GM18868 (cell line): ENCODE measurements around the gene ECSCR.
"Not testable (repeated sequence)": the region's sequence is repeated elsewhere in the genome, so short reads cannot be mapped to it uniquely, and the experiment has no call there.

Experiments used
- ATAC-seq: cut with Tn5 transposase; IDR thresholded peaks from one replicate; pipeline ENCODE4 v1.9.1; 2021; ENCODE audit warnings: mild to moderate bottlenecking, moderate library complexity; ENCODE audit not compliant: unreplicated experiment

ECSCR gene

DNA sequence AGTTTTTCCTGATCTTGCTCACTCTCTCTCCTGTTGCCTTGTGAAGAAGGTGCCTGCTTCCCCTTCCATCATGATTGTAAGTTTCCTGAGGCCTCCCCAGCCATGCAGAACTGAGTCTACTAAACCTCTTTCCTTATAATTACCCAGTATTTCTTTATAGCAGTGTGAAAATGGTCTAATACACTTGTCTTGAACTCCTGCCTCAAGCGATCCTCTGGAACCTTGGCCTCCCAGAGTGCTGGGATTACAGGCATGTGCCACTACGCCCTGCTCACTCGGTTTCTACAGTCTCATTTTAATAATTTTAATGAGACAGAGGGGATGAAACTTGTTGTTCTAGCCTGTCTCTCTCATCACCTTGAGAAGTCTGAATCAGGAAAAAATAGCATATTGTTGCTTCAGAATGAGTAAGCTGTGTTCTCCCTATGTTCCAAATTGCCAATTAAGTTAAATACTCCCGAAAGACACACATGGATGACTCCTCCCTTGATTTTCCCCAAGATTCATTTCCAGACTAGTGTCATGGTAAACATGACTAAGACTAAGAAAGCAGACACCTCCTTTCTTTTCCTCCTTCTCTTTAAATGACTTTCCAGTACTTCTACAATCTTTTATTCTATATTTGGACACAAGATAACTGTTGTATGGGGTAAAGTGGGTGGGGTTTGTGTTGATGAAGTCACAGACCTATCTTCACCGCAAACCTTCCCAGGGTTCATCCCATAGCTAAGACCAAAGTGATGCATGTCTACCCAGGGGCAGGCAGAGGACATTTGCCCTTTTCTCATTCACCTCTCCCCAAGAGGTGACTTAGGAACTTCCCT lies 15.4 kb downstream of the ECSCR start:
- peak; percentile 80 for ATAC-seq

DNA sequence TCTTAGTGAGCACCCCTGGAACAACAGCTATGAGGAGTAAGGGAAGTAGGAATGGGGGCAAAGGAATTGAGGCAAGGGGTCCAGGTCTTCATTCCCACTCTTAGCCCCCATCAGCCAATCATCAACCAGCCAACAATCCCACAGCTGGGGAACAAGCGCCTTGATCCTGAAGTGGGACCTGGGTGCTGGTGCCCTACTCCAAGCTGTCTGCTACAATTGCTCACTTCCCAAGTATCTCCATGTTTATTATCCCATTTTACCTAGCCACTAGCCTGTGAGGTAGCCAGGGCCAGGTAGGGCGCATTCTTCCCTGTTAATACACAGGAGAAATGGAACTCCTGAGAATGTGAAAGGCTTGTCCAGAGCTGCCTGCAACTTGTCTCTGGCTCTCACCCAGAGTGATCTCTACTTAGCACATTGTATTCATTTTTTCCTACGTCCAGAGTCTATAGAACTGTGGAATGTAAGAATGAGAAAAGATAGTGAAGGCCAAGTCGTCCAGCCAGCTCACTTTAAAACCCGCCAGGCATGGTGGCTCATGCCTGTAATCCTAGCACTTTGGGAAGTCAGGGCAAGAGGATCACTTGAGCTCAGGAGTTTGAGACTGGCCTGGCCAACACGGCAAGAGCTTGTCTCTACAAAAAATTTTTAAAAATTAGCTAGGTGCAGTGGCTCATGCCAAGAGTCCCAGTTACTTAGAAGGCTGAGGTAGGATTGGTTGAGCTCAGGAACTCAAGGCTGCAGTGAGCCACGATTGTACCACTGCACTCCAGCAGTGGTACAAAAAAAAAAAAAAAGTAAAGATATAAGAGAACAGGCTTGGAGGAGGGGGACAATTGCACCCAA lies 17.0 kb downstream of the ECSCR start:
- ATAC-seq: no peak

DNA sequence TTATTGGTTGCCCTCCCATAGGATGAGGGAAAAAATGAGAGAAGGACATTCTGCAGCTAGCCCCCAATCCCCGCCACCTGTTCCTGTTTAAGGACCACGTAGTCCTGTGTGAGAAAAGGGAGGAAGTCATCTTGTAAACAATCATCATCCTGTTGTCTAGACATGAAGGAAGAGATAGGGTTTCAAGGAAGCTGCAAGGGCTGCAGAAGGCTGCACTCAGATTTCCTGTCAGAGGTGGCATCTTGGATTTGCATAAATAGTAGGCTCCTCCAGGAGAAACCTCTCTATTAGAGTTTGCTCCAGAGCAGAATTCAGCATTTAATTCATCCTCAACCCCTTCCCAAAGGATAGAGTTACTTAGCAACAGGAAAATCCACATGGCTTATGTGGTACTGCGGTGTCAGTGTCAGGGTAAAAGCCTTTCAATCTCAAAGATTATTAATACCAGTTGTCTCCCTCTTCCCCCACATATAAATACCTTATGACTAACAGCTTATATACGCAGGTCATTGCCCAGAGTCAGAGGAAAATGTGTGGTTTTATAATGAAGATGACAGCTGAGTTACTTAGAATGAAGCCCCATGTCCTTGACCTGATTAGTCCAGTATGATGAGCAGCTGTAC lies 18.6 kb downstream of the ECSCR start:
- no peak for ATAC-seq

DNA sequence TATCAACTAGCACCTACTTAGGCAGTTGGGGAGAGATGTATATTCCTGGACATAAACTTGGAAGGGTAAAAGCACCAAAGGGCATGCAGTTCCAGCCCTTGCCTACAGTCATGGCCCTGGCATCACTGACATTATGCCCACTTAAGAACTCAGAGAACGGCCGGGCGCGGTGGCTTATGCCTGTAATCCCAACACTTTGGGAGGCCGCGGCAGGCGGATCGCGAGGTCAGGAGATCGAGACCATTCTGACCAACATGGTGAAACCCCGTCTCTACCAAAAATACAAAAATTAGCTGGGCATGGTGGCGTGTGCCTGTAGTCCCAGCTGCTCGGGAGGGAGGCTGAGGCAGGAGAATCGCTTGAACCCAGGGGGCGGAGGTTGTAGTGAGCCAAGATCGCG lies 22.1 kb downstream of the ECSCR start:
- not testable (repeated sequence) for ATAC-seq

DNA sequence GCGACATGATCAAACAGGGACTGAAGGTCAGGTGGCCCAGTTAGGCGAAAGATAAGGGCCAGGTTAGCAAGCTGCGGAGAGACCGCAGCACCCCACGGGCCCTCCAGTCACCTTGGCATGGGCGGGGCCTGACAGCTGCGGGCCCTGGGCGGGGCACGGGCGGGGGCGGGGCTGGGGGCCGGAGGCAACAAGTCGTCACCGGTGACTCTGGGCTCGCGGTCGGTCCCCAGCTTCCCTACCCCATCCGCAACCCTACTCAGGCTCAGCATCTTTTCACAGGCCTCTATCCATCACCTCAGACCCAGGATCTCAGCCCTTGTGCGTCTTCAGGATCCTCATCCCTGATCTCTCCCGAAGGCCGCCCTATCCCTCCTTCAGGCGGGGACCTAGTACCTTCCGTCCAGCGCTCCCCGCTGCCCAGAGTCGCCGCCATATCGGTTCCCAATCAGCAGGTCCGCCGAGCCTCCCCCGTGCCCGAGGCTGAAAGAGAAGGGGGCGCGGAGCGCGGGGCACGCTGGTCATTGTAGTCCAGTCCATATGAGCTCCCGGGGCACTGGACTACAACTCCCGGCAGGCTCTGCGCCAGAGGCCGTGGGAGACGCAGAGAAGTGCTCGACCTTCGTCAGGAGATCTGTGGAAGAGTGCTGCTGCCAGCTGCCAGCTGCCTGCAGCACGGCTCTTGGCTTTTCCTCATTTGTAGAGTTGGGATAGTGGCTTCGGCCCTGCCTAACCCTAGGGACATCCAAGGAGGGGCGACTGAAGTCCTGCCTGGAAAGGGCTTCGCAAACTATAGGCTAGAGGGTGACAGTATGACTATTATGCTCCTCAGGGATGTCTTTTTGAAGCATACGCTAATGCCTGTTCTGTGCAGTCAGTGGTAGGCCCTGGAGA lies 23.3 kb downstream of the ECSCR start, which contains the start of gene DNAJC18:
Gene DNAJC18 (minus strand): TSS at position 513 of the 891 bp plus-strand sequence. CDS start 80 bp downstream, at position 433.
- peak; percentile 87 for ATAC-seq

DNA sequence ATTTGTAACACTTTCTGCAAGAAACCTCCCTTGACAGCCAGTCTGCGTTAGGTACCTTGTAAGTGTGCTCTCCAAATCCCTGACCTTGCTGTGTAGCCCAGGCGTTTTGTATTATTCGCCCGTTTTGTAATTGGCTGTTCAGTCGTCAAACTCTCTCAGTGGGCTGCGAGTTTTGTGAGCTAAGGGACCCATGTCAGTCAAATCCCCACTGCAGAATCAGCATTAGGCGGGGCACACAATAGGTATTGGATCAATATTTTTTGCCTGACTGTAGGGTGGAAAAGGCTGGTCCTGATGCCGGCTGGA lies 23.9 kb downstream of the ECSCR start:
- no peak for ATAC-seq

DNA sequence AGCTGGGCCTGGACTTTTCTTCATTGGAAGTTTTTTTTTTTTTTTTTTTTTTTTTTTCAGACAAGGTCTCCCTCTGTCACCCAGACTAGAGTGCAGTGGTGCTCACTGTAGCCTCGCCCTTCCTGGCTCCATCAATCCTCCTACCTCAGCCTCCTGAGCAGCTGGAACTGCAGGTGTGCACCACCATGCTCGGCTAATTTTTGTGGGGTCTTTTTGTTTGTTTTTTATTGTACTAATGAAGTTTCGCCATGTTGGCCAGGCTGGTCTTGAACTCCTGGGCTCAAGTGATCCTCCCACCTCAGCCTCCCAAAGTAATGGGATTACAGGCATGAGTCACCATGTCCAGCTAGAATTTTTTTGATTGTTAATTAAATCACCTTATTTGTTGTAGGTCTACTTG lies 26.9 kb downstream of the ECSCR start:
- ATAC-seq: no peak

DNA sequence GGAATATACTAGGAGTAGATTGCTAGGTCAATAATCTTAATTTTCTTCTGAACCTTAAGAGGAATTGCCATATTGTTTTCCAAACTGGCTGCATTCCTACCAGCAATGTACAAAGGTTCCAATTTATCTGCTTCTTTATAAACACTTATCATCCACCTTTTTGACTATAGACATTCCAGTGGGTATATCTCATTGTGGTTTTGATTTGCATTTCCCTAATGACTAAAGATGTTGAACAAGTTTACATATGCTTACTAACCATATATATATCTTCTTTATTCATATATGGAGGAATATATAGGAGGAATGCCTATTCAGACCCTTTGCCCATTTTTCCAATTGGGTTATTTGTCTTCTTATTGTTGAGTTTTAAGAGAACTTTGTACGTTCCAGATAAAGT lies 30.8 kb downstream of the ECSCR start:
- ATAC-seq: no peak

DNA sequence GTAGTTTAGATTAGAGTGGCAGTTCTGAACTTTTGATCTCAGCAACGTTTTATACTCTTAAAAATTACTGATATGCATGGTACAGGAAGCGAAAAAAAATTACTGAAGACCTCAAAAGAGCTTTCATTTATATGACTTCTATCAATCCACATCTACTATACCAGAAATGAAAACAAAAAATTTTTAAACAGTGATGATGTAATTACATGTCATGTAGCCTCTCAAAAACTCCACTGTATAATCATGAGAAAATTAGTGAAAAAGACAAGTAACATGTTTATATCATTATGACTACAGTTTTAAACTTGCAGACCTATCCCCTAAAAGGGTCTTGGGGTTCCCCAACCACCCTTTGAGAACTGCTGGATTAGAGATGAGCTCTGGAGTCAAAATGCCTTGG lies 32.5 kb downstream of the ECSCR start:
- ATAC-seq: no peak

DNA sequence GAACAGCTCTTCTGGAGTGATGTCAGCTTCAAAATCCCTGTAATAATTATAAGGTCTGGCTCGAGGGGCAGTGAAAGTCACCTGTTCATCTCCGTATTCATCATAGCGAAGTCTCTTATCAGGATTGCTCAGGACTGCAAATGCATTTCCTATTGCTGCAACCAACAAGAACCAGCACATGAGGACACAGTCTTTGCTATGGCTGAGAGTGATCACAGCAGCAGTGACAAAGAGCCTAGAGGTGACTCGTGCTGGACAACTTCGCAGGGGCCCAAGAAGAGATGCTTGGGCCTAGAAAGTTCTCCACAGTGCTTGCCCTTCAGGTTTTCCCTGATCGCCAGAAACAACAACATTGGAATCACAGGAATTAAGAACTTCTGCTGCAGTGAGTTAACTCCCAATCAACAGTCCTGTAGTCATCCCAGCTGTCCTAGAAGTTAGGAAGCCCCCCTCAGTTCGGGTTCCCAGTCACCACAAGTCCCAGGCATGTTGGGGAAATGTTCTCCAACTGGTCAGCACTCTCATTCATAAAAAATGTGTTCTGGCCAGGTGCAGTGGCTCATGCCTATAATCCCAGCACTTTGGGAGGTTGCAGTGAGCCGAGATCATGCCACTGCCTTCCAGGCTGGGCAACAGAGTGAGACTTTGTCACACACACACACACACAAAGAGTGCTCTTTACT lies 36.2 kb downstream of the ECSCR start:
- no peak for ATAC-seq

DNA sequence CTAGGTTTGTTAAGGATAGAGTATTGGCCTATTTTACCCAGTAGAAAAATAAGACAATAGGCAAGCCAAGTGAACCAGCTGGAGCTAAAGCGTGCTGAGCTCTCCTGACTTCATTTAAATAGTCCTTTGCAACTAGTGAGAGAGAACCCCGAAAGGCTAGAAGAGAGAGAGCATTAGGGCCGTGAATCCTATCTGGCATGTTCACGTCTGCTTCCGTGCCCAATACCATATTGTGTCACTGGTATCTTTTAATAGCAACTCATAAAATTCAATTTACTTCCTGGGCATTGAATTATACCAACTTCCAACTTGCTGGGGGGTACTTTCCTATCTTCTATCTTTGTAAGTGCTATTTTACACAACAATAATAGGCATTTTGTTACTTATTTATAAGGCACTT lies 37.0 kb downstream of the ECSCR start:
- ATAC-seq: no peak

DNA sequence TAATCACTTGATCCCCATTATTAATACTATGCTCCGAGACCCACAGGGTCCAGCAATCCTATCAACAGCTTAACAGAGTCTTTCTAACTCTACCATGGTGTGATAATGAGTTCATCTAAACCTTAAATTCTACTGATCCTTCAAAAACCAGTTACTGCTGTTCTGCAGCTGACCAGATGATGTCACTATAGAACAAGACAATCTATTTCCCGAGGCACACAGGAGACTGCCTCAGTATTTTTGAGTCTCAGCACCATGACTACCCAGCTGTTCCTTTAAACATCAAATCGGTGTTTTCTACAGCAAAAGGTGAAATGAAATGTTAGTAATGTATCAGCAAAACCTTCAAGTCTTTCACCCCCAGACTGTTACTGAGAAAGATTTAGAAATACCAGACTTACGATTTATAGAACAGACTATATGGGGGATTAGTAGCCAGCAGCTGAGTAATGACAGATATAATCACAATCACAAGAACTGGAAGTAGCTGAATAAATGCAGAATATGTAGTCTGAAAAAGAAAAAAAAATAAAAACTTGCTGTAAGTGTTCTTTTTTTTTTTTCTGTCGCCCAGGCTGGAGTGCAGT lies 40.1 kb downstream of the ECSCR start:
- ATAC-seq: no peak

DNA sequence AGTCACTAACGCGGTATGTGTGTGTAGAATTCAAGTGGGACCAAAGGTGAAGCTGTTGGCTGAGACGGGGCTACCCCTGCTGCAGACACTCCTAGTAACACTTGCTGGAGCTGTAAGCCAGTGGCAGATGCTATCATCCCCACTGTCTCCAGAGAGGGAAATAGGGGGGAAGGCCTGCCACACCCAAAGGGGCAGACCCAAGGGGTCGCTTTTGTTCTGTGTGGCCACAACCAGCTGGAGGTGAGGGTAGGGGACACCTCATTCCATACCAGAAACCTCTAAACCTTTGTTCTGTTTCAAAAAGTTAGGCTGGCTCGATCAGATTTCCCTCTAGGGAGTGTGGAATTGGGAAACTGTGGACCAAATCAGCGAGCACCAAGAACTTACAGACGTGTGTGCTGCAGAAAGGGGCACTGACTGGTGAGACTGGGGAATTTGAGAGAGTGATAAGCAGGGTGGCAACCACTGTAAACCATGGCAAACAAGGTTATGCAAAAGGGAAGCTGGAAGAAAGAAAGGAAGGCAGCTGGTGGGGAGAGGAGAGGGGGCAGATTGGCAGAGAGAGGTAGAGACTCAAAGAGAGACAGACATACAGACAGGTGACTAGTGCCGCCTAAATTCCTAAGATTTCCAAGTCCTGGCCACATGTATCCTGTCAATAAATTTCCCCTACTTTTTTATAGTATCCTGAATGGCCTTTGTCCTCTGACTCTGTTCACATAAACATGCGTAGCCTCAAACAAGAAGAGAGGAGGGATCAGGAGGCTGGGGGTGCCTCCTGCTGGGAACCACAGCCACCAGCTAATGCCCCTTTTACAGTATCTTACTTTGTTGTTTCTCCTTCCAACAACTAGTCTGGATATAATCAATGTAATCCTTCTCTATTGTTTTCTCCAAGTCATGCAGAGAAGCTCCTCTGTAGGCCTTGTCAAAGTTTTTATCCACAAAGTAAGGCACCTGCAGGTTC lies 43.0 kb downstream of the ECSCR start:
- ATAC-seq: no peak

DNA sequence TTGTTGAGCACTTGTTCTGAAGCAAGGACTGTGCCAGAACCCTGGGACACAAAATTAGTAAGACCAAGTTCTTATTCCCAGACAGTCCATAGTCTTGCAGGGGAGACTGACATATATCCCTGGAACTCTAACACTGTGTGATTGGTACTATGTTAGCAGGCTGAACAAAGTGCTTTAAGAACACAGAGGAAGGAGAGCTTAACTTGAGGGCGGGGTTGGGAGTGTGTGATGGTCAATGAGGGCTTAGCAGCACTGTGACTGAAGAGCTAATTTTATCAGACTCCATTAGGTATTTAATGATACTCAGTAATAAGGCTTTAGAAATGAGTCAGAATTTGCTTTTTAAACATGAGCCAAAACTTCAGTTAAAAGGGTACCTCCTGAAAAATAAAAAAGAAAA lies 43.8 kb downstream of the ECSCR start:
- ATAC-seq: no peak

DNA sequence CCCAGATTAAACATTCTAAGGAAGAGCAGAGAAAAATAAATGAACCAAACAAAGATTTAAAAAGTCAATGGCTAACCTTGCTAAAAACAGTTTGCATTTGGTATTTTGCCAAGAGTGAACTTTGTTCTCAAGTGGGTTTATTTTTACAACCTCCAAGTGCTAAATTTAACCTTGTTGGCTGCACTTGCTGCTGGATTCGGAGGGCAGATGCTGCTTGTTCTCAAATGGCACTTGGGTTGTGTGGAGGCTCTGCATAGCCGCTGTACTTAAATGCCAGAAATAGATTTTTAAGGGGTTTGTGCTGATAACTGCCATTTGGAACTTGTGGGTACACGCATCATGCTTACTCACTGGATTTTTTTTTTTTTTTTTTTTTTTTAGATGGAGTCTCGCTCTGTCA lies 45.3 kb downstream of the ECSCR start:
- no peak for ATAC-seq

DNA sequence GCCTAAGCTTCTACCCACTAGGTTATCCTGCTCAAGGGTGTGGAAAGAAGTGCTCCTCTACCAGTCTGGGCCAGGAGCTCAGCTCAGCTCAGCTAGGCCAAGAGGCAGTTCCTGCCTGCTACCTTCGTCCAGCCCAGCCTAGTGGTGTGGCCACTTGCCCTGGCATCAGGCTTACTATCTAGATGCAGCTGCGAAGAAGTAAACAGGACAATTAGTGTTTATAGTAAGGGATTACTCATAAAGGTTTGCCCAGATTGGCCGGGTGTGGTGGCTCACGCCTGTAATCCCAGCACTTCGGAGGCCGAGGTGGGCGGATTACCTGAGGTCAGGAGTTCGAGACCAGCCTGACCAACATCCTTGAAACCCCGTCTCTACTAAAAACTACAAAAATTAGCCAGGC lies 45.9 kb downstream of the ECSCR start:
- no peak for ATAC-seq

DNA sequence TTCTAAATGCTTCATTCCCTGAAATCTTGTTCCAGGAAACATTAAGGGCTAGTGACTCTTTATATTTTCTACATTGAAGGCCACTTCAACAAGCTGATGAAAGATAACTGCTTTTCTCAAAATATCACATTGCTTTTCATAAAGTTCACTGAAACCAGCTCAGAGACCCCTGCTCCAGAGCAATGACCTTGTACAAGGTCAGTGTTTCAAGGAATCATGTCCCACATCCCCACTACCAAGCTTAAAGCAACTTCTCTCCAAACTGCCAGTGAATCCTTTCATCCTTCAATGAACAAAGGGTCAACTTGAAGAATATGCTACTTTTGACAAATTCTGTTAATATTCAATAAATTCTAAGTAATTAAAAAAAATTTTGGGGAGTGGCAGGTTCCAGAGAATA lies 46.7 kb downstream of the ECSCR start:
- ATAC-seq: no peak

DNA sequence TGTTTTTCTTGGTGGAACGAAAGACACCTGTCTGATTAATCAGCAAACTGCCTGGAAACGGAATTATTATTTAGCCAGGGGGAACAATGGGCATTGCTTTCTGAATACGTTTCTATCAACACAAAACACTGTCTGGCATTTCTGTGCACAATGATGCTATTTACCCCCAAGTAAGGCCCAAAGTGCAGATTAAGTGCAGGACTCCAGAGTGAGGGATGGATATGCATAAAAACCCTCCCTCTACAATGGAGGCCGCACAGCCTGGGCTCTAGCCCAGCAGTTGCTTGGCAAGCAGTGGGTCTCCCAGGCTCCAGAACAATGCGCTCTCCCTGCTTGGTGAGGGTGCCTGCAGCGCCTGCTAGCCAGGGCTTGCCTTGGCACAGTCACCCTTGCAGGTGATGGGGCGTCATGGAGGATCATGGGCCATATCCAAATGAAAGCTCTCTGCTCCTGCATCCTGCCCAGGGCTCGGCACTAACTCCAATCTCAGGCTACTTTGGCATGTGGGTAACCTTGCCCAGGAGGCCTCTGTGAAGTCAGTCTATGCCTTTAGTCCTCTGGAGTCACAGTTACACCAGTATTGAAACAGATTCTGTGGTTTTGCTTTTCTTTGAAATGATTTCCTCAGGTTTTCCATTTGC lies 47.2 kb downstream of the ECSCR start:
- no peak for ATAC-seq
